C4-2B (cell line): ENCODE data around the gene CFAP299.

Source experiments
- CTCF ChIP-seq: fragments of 450-650 bp; conservative IDR thresholded peaks from 2 replicates; pipeline ENCODE4 v1.5.1; 2017; ENCODE audit warnings: mild to moderate bottlenecking
- ZFX ChIP-seq: fragments of 450-650 bp; IDR thresholded peaks from 2 replicates; pipeline ENCODE4 v1.6.1; 2017

GRCh38 chr4:80963051-80963450, 627.5 kb downstream of the CFAP299 start:
- no peak for TF ChIP-seq ZFX
- no peak for TF ChIP-seq CTCF
